Ishikawa (cell line): ENCODE measurements around the gene DOP1B.

Experiments
- CEBPB ChIP-seq: IDR thresholded peaks from 2 replicates; pipeline ENCODE4 v1.6.1; 2012
- CREB1 ChIP-seq: IDR thresholded peaks from 2 replicates; pipeline ENCODE4 v1.6.1; 2012; ENCODE audit warnings: low read depth
- EGR1 ChIP-seq: IDR thresholded peaks from 2 replicates; pipeline ENCODE4 v1.6.1; 2012
- EP300 ChIP-seq: IDR thresholded peaks from 2 replicates; pipeline ENCODE4 v1.6.1; 2012; ENCODE audit warnings: borderline replicate concordance
- FOXM1 ChIP-seq: IDR thresholded peaks from 2 replicates; pipeline ENCODE4 v1.6.1; 2012; ENCODE audit warnings: low read depth, borderline replicate concordance
- MAX ChIP-seq: IDR thresholded peaks from 2 replicates; pipeline ENCODE4 v1.6.1; 2012
- NFIC ChIP-seq: IDR thresholded peaks from 2 replicates; pipeline ENCODE4 v1.6.1; 2012
- RAD21 ChIP-seq: IDR thresholded peaks from 2 replicates; pipeline ENCODE4 v1.6.1; 2012; ENCODE audit warnings: low read depth
- REST ChIP-seq: IDR thresholded peaks from 2 replicates; pipeline ENCODE4 v1.6.1; 2012; ENCODE audit warnings: low read depth, mild to moderate bottlenecking
- TAF1 ChIP-seq: IDR thresholded peaks from 2 replicates; pipeline ENCODE4 v1.6.1; 2012; ENCODE audit warnings: low read depth, mild to moderate bottlenecking
- TCF12 ChIP-seq: IDR thresholded peaks from 2 replicates; pipeline ENCODE4 v1.6.1; 2012; ENCODE audit warnings: low read depth
- TEAD4 ChIP-seq: IDR thresholded peaks from 2 replicates; pipeline ENCODE4 v1.6.1; 2012
- USF1 ChIP-seq: IDR thresholded peaks from 2 replicates; pipeline ENCODE4 v1.6.1; 2012
- YY1 ChIP-seq: IDR thresholded peaks from 2 replicates; pipeline ENCODE4 v1.6.1; 2012; ENCODE audit warnings: low read depth
- ZBTB7A ChIP-seq: IDR thresholded peaks from 2 replicates; pipeline ENCODE4 v1.6.1; 2012; ENCODE audit warnings: low read depth

Gene DOP1B

GRCh38 chr21:36188937-36189336 is 32.3 kb downstream of the DOP1B start:
- TF ChIP-seq RAD21 (no peak), MAX (no peak), FOXM1 (no peak), TAF1 (no peak), EGR1 (no peak), TEAD4 (no peak), TCF12 (no peak), REST (no peak), YY1 (no peak), ZBTB7A (no peak), EP300 (no peak), CEBPB (no peak), USF1 (no peak), CREB1 (no peak), NFIC (no peak)

GRCh38 chr21:36190736-36191135 is 34.1 kb downstream of the DOP1B start:
- no peak for TF ChIP-seq USF1
- TF ChIP-seq REST: no peak
- no peak for TF ChIP-seq CEBPB
- no peak for TF ChIP-seq MAX
- no peak for TF ChIP-seq CREB1
- TF ChIP-seq EGR1: no peak
- TF ChIP-seq TEAD4: no peak
- no peak for TF ChIP-seq EP300
- TF ChIP-seq ZBTB7A: no peak
- no peak for TF ChIP-seq TCF12
- no peak for TF ChIP-seq TAF1
- TF ChIP-seq YY1: no peak
- TF ChIP-seq NFIC: no peak
- TF ChIP-seq RAD21: no peak
- TF ChIP-seq FOXM1: no peak

- TF ChIP-seq NFIC: no peak
- TF ChIP-seq YY1: no peak
- no peak for TF ChIP-seq TAF1
- no peak for TF ChIP-seq EP300
- TF ChIP-seq REST: no peak
- no peak for TF ChIP-seq CEBPB
- TF ChIP-seq EGR1: no peak
- no peak for TF ChIP-seq TCF12
- no peak for TF ChIP-seq FOXM1
- no peak for TF ChIP-seq ZBTB7A
- TF ChIP-seq USF1: no peak
- no peak for TF ChIP-seq MAX
- TF ChIP-seq CREB1: no peak
- TF ChIP-seq RAD21: no peak
- TF ChIP-seq TEAD4: no peak
Measured at GRCh38 chr21:36193200-36193599, 36.6 kb downstream of the DOP1B start.

GRCh38 chr21:36194024-36194423 is 37.4 kb downstream of the DOP1B start:
- no peak for TF ChIP-seq EGR1
- no peak for TF ChIP-seq MAX
- TF ChIP-seq YY1: no peak
